Activated naive CD4-positive, alpha-beta T cell treated with anti-CD3 and anti-CD28 coated beads, Interleukin-2, amount 50 U/mL, for 24 hours (primary cell): ENCODE measurements around the gene DPP6.

Experiments used
- H3K27ac Mint-ChIP-seq: one replicate; pipeline ENCODE4 v1.8.0; 2021; ENCODE audit warnings: mild to moderate bottlenecking, mixed read lengths
- H3K27me3 Mint-ChIP-seq: one replicate; pipeline ENCODE4 v1.8.0; 2021; ENCODE audit warnings: mixed read lengths
- H3K36me3 Mint-ChIP-seq: one replicate; pipeline ENCODE4 v1.8.0; 2021; ENCODE audit warnings: mixed read lengths
- H3K4me1 Mint-ChIP-seq: one replicate; pipeline ENCODE4 v1.8.0; 2021; ENCODE audit warnings: mixed read lengths
- H3K4me3 Mint-ChIP-seq: one replicate; pipeline ENCODE4 v1.8.0; 2021; ENCODE audit warnings: mild to moderate bottlenecking, mixed read lengths
- H3K9me3 Mint-ChIP-seq: one replicate; pipeline ENCODE4 v1.8.0; 2021; ENCODE audit warnings: mixed read lengths

DPP6 gene

DNA sequence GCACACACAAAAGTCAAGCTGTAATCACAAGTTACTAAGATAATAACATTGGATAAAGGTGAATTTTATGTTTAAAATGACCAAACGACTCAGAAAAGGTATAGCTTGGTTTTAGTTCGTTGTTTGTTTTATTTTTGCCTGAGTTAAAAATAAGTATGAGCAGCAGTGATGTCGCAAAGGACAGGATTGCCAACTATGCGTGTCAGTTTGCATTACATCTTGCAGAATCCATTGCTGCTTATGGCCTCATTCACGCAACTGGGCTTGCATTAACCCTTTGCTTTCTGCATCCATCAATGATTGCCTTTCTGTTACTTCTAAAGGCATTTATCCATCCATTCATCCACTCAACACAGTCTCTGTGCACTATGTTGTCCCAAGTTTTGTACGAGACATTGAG is 389.6 kb downstream of the DPP6 start:
- no peak overlapping the region for H3K4me3 Mint-ChIP-seq
- H3K36me3 Mint-ChIP-seq: no peaks in the 10 kb centered on the region
- no peak overlapping the region for H3K27ac Mint-ChIP-seq
- H3K4me1 Mint-ChIP-seq: no peaks in the 10 kb centered on the region
- peaks cover 10% of the 10 kb centered on the region for H3K9me3 Mint-ChIP-seq
- no peaks in the 10 kb centered on the region for H3K27me3 Mint-ChIP-seq

DNA sequence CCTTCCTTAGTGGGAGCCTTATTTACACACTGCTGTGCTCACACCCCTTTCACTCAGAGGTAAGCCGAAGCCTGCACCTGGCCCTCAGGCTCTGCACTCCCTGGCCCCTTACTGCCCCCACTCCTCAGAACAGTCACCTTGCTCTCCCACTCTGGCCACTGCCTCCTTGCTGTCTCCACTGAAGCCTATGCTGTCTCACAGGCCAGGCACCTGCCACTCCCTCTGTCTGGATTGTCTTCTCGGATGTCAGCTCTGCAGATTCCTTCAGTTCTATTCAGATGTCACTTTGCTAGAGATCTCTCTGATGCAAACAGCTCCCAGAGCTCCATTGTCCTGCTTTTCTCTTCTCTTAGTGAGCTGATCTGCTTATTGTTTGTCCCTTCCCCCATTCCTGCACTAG is 390.7 kb downstream of the DPP6 start:
- no peaks in the 10 kb centered on the region for H3K4me1 Mint-ChIP-seq
- H3K27ac Mint-ChIP-seq: no peak overlapping the region
- no peaks in the 10 kb centered on the region for H3K27me3 Mint-ChIP-seq
- H3K9me3 Mint-ChIP-seq: peaks cover 15% of the 10 kb centered on the region
- no peaks in the 10 kb centered on the region for H3K36me3 Mint-ChIP-seq
- H3K4me3 Mint-ChIP-seq: no peak overlapping the region

DNA sequence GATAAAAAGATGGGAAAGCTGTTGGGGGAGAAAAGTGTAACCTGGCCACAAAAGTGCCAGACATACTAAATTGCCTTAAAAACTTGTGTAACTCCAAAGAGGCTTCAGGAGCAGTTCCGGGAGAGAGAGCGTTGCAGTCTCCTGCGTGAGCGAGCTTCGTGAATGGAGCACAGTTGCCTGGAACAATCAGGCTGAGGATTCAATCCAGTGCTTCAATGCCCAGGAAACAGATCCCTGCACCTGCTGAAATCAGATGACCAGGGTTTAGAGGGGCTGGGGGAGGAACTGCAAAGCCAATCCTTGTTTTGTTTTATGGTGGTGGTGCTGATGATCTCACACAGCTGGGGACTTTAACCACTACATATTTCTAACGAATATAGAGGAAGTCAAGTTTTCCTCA is 398.3 kb downstream of the DPP6 start:
- Mint-ChIP-seq H3K9me3 (peaks cover 17% of the 10 kb centered on the region), H3K36me3 (no peaks in the 10 kb centered on the region), H3K4me3 (no peak overlapping the region), H3K27ac (no peak overlapping the region), H3K4me1 (no peaks in the 10 kb centered on the region), H3K27me3 (no peaks in the 10 kb centered on the region)

DNA sequence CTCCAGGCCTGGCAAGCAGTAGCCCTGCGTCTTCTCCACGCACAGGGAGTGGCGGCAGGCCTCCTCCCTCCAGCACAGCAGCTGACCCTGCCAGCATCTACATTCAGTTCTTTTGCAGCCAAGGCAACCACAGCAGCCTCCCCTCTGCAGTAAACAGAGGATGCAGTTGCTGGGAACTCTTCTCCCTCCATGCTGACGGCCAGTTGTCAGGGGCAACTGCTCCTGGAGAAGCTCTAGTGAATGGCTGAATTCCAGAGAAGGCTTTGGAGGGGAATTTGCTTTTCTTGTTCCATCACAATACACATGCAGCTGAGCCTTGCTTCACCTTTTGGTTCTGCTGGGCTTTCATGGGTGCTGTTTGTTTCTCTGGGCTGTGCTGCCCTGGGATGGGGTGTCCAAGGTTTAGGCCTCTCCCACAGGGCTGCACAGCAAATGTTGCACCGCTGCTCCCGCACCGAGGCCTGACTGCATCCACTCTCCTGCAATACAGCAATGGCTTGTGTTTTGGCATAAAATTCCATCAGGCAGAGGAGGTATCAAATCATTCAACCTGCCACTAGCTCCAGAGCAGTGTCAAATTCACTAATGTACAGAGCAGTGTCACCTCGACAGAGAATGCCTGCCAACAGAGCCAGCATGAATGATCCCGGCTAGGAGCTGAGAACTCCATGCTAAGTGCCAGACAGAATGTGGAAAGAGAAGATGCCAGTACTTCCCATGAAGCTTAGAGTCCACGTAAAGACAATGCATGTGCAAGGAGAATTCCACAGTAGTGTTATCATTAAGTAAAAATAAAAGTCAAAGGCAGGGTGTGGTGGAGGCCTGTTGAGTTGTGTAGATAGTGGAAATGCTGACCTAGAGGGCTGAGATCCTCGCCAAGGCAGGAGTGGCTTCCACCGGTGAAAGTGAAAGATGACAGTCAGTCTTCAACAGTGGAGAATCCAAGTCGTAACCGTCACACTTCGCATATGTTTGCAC is 399.6 kb downstream of the DPP6 start:
- peaks cover 12% of the 10 kb centered on the region for H3K9me3 Mint-ChIP-seq

DNA sequence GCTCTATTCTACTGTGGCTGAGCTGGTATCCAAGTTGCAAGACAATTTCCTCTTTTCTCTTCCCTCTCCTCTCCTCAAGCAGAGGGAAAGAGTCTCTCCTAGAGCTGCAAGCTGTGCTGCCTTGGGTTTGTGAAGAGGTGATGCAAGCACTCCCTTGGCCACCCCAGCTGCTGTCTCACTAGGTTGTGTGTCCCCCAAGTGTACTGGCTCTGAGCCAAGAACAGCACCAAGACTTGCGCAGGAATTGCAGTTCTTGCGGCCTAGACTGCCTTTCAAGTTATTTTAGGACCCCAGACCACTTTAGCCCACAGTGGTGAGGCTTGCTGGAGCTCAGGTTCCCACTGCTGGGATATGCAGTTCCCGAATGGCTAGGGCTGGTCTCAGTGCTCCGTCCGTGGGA is 411.6 kb downstream of the DPP6 start:
- no peak overlapping the region for H3K4me3 Mint-ChIP-seq
- no peaks in the 10 kb centered on the region for H3K4me1 Mint-ChIP-seq
- H3K27me3 Mint-ChIP-seq: peaks cover 2% of the 10 kb centered on the region
- no peak overlapping the region for H3K27ac Mint-ChIP-seq
- H3K36me3 Mint-ChIP-seq: peaks cover 1% of the 10 kb centered on the region
- H3K9me3 Mint-ChIP-seq: peaks cover 11% of the 10 kb centered on the region

More for the DNA sequence above, 399.6 kb downstream of the DPP6 start:
- Mint-ChIP-seq H3K27me3 (no peaks in the 10 kb centered on the region), H3K36me3 (no peaks in the 10 kb centered on the region), H3K4me3 (no peak overlapping the region), H3K4me1 (no peaks in the 10 kb centered on the region), H3K27ac (no peak overlapping the region)

DNA sequence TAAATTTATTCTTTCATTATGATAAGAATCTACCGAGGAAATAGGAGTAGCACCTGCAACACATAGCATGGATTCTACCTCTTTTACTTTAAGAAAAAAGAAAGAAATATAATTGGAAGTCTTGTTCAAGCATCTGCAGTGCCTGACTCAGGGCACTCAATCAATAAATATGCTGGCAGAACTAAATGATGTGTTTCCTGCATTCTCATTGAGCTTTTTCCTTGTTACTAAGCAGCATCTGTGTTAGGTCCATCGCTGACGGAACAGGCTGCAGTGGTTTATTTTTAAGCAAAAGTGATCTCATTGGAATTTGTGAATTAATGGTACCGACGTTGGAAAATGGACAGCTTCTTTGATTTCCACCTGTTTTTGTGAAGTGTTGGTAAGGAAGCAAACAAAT is 417.5 kb downstream of the DPP6 start:
- H3K36me3 Mint-ChIP-seq: no peaks in the 10 kb centered on the region
- H3K4me3 Mint-ChIP-seq: no peak overlapping the region
- no peaks in the 10 kb centered on the region for H3K9me3 Mint-ChIP-seq

DNA sequence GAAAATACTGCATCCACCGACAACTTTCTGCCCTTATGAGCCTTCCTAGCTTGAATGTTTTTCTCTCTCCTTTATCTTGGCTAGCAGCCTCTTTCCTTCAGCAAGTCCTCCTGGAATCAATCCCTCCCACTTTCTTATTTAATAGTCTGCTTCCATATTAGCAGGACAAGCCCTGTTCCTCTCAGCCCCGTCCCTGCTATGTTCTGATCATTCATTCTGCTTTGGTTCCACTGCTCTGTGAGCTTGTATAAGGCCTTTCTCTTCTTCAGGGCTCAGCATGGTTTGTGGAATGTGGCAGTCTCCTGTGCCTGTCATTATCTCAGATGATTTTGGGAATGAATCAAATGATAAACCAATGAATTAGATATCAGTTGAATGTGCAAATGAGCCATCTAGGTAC is 420.1 kb downstream of the DPP6 start:
- no peaks in the 10 kb centered on the region for H3K27me3 Mint-ChIP-seq
- H3K9me3 Mint-ChIP-seq: peaks cover 4% of the 10 kb centered on the region
- no peak overlapping the region for H3K4me3 Mint-ChIP-seq
- no peaks in the 10 kb centered on the region for H3K4me1 Mint-ChIP-seq
- no peaks in the 10 kb centered on the region for H3K36me3 Mint-ChIP-seq
- no peak overlapping the region for H3K27ac Mint-ChIP-seq

More for the DNA sequence above, 417.5 kb downstream of the DPP6 start:
- no peaks in the 10 kb centered on the region for H3K27me3 Mint-ChIP-seq
- no peaks in the 10 kb centered on the region for H3K4me1 Mint-ChIP-seq
- H3K27ac Mint-ChIP-seq: no peak overlapping the region

DNA sequence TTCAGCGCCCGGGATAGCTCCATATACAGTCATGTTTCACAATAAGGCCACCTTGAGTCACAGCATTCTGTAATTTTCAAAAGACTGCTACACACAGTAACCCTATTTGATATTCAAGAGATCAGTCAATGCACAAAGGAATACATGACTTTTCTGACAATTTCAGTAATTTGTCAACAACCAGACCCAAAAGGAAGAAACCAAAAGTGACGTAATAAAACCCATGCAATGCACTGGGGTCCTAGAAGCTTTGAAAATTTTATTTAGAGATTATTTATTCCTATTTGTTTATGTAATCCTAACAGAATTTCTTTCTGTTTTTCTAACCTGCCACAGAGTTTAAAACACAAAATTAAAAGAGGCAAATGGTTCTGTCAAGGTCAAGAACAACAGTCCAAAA is 421.2 kb downstream of the DPP6 start:
- Mint-ChIP-seq H3K4me1 (no peaks in the 10 kb centered on the region), H3K9me3 (peaks cover 4% of the 10 kb centered on the region), H3K27ac (no peak overlapping the region), H3K4me3 (no peak overlapping the region), H3K27me3 (no peaks in the 10 kb centered on the region), H3K36me3 (no peaks in the 10 kb centered on the region)

DNA sequence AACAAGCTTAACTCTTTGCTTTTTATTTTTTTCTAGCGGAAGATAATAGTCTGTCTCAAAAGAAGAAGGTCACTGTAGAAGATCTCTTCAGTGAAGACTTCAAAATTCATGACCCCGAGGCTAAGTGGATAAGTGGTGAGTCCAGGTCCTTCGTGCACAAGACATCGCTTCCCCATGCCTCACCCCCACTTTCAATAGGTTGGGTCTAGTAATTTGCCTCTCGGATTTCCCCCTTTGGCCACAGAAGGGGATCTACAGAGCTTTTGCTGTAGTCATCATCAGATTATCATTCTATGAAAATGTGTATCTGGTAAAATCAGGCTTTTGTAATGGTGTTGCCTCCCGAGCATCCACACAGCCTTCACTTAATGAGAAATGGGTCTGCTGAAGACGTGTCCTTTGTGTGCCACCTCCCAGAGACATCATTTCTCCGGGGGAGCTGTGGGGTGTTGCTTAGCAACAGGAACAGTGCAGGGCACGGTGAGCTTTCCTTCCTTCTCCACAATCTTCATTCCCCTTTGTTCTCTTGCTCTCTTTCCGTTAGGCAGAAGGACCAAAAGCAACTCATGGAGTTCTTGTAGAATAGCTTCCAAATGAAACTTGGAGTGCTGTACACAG is 422.8 kb downstream of the DPP6 start:
- Mint-ChIP-seq H3K27ac (no peak overlapping the region), H3K4me3 (no peak overlapping the region), H3K4me1 (no peaks in the 10 kb centered on the region), H3K9me3 (peaks cover 4% of the 10 kb centered on the region), H3K36me3 (no peaks in the 10 kb centered on the region), H3K27me3 (no peaks in the 10 kb centered on the region)

DNA sequence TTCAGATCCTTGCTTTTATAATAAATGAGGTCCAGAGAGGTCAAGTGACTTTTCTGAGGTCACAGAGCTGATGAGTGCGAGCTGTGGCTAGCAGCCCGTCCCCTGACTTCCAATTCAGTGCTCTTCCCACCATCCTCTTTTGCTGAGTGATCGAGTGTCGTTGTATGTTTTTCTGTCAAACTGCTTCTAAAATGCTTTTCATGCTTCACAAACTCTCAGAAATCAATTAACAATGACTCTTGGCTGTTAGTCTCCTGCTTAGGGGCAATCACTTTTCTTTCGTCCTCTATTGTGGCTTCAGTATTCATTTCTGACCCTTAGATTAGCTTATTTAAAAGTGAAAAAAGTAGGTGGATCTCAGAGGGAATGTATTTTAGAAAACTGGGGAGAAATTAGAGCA is 423.7 kb downstream of the DPP6 start:
- Mint-ChIP-seq H3K4me3 (no peak overlapping the region), H3K27ac (no peak overlapping the region), H3K27me3 (no peaks in the 10 kb centered on the region), H3K4me1 (no peaks in the 10 kb centered on the region), H3K9me3 (peaks cover 4% of the 10 kb centered on the region), H3K36me3 (no peaks in the 10 kb centered on the region)

DNA sequence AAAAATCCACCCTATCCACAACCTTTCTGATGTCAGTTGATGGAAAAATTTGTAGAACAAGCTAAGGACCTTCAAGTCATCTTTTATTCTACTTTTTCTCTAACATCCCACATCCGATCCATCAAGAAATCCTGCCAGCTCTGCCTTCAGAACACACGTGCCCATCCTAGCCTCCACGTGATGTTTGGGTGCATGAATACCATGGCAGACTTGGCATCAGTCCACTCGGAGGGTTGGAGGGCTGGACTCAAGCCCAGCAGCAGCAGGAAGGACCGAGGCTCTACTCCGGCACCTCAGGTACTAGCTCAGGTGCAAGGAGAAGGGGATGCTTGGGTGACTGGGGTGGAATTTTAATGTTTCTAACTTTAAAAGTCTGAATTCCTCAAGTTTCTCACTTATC is 428.6 kb downstream of the DPP6 start:
- Mint-ChIP-seq H3K4me3 (no peak overlapping the region), H3K36me3 (no peaks in the 10 kb centered on the region)

DNA sequence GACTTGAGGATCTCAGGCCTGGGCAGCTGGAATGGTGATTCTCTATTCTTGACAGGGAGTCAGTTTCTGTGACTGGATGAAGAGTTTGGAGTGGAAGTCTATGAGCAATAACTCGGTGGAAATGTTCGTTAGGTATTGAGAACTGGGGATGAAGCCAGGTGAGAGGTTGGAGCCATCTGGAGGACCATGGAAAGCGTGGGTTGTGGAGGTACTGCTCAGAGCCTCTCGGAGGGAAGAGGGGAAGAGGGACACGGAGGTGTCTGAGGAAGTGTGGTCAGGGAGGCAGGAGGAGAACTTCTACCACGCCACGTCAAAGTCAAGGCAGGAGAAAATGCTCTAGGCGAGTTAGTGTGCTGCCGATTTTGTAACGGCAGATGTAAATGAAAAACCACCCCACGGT is 430.7 kb downstream of the DPP6 start:
- no peak overlapping the region for H3K27ac Mint-ChIP-seq
- no peak overlapping the region for H3K4me3 Mint-ChIP-seq
- H3K27me3 Mint-ChIP-seq: no peaks in the 10 kb centered on the region
- H3K4me1 Mint-ChIP-seq: no peaks in the 10 kb centered on the region
- no peaks in the 10 kb centered on the region for H3K36me3 Mint-ChIP-seq
- no peaks in the 10 kb centered on the region for H3K9me3 Mint-ChIP-seq

More for the DNA sequence above, 428.6 kb downstream of the DPP6 start:
- no peaks in the 10 kb centered on the region for H3K4me1 Mint-ChIP-seq
- H3K27ac Mint-ChIP-seq: no peak overlapping the region
- no peaks in the 10 kb centered on the region for H3K9me3 Mint-ChIP-seq
- no peaks in the 10 kb centered on the region for H3K27me3 Mint-ChIP-seq

DNA sequence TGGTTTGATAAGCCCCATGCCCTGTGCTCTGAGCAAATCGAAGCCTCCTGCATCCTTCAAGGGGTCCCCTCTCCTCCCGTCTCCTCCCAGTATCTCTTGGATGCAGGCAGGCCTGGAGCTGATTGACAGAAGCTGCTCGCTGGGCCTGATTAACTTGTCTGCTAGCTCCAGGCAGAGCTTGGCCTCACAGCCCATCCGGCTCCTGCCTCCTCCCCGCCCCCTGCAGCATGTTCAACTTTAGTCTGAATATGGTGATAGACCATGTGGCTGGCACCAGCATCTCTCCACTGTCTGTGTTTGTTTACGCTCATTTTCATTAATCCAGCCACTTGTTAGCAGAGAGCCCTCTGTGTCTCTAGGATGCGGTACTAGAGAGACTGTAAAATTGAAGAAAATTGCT is 432.2 kb downstream of the DPP6 start:
- no peak overlapping the region for H3K27ac Mint-ChIP-seq
- H3K4me1 Mint-ChIP-seq: no peaks in the 10 kb centered on the region
- no peak overlapping the region for H3K4me3 Mint-ChIP-seq
- H3K9me3 Mint-ChIP-seq: no peaks in the 10 kb centered on the region
- H3K36me3 Mint-ChIP-seq: no peaks in the 10 kb centered on the region
- no peaks in the 10 kb centered on the region for H3K27me3 Mint-ChIP-seq

DNA sequence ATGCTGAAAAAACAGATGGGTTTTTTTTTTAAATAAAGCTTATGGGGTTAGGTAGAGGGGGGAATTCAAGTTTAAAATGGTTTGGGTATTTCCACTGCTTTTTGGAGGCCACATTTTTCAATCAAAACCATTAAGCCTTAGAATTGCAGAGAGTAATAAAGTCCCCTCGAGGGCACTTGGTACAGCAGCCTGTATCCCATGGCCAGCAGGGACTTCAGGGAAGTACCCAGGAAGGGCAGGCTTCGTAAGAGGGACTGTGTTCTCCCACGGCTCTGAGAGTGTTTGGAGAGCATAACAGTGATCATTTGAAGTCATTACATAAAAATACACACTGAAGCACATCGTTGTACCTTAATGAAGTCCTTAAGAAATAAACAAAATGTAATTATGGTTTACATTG is 432.7 kb downstream of the DPP6 start:
- H3K4me1 Mint-ChIP-seq: no peaks in the 10 kb centered on the region
- H3K4me3 Mint-ChIP-seq: no peak overlapping the region

DNA sequence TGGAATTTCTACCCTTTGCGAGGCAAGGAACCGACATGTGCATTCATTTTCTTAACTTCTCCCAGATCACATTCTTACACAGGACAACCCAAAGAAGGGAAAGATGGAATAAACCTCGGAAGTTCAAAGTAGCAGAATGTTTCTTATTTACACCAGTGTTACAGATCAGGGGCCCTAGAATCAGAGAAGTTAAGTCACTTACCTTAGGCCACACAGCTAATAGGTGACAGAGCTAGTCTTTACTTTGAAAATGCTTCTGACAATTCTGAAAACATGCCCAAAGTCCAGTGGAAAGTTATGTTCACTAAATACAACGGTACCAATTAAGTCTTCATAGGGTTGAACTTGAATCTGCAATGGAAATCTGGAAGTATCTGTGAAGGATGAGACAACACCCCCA is 437.7 kb downstream of the DPP6 start:
- H3K4me1 Mint-ChIP-seq: no peaks in the 10 kb centered on the region
- no peak overlapping the region for H3K4me3 Mint-ChIP-seq
- no peaks in the 10 kb centered on the region for H3K27me3 Mint-ChIP-seq
- H3K36me3 Mint-ChIP-seq: no peaks in the 10 kb centered on the region
- no peaks in the 10 kb centered on the region for H3K9me3 Mint-ChIP-seq
- H3K27ac Mint-ChIP-seq: no peak overlapping the region

More for the DNA sequence above, 432.7 kb downstream of the DPP6 start:
- H3K27ac Mint-ChIP-seq: no peak overlapping the region
- H3K27me3 Mint-ChIP-seq: no peaks in the 10 kb centered on the region
- no peaks in the 10 kb centered on the region for H3K36me3 Mint-ChIP-seq
- H3K9me3 Mint-ChIP-seq: no peaks in the 10 kb centered on the region

DNA sequence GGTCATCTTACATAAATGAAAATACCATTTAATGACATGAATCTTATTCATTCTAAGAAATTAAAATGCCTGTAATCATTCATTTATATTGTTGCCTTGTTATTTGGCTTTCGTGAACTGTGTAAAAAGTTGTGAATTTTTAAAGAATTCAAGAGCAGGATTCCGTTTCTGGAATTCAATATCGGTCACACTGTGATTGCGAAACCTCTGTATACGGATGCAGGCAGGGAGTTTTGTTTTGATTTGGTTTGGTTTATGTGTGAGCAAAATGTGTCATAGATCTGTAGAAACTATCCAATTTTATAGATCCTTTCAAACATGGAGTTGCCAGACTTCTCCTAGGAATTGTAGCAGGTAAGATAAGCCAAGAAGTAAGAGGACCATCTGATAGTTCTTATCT is 441.4 kb downstream of the DPP6 start:
- Mint-ChIP-seq H3K27me3 (no peaks in the 10 kb centered on the region), H3K36me3 (no peaks in the 10 kb centered on the region), H3K4me1 (no peaks in the 10 kb centered on the region), H3K9me3 (no peaks in the 10 kb centered on the region), H3K4me3 (no peak overlapping the region), H3K27ac (no peak overlapping the region)
